ENCODE measurements around the gene TRIO.

Gene TRIO

GRCh38 chr5:14148890-14149671 is 5.9 kb downstream of the TRIO start:
- no peak for DNase-seq

- no peak for DNase-seq
Observed at GRCh38 chr5:14149672-14150274, 6.6 kb downstream of the TRIO start.

- DNase-seq: no peak
Observed at GRCh38 chr5:14151416-14151815, 8.3 kb downstream of the TRIO start.

GRCh38 chr5:14153071-14153864 is 10.1 kb downstream of the TRIO start:
- no peak for DNase-seq

GRCh38 chr5:14153932-14154731 is 11.0 kb downstream of the TRIO start:
- no peak for DNase-seq

- no peak for DNase-seq
Observed at GRCh38 chr5:14155075-14155474, 11.9 kb downstream of the TRIO start.

- DNase-seq: no peak
Observed at GRCh38 chr5:14155739-14156138, 12.6 kb downstream of the TRIO start.

DNA sequence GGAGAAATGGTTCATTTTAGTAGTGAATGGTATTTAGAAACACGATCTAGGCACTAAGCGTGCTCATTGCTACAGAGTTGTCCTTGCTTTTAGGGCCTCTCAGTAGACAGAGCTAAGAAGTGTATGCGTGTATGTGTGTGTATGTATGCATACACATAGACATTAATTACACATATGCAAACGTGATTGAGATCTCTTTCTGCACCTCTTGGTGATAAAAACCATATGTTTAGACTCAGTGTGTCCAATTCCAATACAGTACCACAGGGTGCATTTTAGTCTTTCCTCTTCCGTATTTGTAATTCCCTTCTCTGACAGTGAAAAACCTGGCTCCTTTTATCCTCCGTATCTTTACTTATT is 13.1 kb downstream of the TRIO start:
- no peak for DNase-seq

DNA sequence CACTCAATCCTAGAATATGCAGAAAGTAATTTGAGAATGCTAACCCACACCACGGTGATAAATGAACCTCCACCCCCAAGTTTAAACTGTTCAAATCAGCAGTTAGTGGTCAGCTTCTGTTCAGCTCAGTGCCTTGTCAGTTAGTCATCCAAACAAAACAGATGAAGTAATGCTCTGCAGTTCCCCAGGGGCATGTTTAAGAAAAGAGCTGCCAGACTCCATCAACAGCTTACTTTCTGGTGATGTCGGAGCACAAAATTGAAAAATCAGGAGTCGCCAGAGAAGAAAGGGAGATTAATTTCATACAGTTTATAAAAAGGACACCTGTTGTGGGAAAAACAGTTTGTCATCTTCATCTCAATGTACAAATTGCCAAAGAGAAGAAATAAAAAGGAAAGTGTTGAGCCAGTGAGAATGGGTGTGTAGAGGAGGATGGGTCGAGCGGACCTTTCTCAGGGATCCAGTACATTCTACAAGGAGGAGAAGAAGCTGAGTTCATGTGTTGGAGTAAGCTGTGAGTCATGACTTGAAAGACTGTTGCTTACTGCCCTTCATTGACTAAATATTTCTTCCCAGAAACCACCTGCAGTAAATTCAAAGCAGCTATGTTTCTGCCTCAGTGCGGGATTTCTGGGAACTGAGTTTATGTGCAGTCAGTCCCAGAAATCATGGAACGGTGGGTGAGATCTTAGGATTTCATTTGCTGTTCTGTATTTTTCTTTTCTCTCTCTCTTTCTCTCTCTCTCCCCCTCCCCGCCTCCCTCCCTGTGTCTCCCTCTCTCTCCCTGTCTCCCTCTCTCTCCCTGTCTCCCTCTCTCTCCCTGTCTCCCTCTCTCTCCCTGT is 13.7 kb downstream of the TRIO start:
- no peak for DNase-seq

DNA sequence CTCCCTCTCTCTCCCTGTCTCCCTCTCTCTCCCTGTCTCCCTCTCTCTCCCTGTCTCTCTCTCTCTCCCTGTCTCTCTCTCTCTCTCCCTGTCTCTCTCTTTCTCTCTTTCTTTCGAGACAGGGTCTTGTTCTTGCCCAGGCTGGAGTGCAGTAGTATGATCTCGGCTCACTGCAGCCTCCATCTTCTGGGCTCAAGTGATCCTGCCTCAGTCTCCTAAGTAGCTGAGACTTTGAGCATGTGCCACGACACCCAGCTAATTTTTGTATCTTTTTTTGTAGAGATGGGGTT is 14.3 kb downstream of the TRIO start:
- DNase-seq: no peak

- DNase-seq: no peak
Observed at GRCh38 chr5:14158890-14159666, 15.9 kb downstream of the TRIO start.

DNA sequence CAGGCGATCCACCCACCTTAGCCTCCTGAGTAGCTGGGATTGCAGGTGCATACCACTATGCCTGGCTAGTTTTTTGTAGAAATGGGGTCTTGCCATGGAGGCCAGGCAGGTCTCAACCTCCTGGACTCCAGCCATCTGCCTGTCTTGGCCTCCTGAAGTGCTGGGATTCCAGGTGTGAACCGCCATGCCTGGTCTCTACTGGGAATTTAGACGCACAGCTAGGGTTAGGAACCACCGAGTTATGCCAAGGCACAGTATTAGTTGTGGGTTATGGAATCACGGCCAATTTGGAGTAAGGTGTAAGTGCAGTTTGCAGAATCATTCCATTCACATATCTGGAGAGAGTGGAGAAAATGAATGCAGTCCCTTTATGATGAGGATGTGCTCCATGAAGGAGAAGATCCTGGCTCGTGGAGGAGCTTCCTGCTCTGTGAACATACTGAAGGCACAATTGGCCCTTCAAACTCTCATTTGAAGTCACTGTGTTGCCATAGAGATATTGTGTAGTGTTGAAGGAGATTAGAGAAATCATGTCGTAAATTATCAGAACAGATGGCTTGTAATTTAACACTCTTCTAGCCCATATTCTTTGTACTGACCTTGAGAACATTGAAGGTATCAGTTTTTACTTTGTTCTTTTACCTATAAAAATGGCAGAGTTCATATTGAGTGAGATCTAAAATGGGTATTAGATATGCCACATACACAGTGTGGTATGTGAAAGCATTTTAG is 18.8 kb downstream of the TRIO start:
- peak; percentile 42 for DNase-seq

DNA sequence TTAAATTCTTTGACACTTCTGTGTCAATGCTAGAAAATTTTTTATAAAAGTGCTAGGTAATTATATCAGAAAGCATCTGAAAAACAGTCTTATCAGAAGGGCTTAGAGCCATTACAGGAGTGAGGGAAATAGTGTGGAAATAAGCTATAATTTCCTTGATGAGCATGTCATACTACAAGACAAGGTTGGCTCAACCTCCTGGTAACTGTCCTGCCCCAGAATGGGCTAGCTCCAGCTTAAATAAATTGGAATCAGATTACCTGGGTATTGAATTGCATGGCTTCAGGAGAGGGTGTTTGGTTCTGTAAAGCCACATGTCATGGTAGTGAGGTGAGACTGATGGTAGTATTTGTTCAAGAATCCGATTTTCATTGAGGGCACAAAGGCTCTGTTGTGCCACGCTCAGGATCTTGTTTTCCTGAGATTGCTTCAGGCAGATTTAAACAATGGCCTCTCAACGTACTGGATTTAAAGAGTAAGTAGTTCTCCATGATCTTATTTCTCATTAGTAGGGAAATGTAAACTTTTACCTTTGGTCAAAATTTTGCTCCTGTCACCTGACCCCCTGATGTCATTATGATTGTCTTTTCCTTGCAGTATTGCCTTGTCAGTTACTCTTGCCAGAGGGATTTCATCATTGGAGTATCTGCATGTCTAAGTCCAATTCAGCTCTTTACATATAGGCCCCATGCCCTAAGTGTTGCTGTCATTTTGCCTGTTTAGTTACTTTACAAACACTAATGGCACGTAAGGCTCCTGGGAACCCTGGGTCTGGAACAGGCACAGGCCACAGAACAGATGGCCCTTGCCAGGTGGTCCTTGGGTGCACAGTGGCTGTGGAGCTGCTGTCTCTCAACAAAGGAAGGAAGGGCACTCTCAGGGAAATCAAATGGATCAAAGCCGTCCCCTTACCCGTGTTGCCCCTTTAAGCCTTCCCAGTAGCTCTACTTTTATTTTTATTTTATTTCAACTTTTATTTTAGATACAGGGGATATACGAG is 21.3 kb downstream of the TRIO start:
- DNase-seq: no peak

DNA sequence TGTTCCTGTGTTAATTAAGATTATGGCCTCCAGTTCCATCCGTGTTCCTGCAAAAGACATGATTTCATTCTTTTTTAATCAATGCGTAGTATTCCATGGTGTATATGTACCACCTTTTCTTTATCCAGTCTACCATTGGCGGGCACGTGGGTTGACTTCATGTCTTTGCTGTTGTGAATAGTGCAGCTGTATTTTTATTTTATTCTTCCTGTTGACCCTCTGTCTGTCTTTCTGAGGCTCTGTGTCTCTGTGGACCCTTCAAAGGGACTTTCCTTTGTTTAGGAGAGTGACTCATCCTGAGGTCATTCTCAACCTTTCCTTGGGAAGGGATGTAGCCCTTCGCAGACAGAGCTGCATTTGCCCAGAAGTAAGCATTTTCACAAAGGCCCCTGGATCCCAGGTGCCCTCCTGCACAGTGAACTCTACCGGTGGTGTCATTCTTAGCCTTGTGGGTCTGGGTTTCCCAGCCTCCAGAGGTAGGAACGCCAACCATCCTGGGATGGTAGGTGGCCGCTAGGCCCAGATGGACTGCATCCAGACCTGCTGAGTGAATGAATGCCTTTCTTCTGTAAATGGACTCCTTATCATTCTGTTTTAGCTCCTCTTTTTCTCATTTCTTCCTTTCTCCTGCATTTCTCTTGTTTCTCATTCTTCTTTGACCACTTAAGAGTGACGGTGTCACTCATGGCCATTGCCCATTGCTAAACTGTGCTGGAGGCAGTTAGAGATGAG is 22.4 kb downstream of the TRIO start:
- no peak for DNase-seq

- DNase-seq: no peak
Observed at GRCh38 chr5:14166437-14166836, 23.3 kb downstream of the TRIO start.

DNA sequence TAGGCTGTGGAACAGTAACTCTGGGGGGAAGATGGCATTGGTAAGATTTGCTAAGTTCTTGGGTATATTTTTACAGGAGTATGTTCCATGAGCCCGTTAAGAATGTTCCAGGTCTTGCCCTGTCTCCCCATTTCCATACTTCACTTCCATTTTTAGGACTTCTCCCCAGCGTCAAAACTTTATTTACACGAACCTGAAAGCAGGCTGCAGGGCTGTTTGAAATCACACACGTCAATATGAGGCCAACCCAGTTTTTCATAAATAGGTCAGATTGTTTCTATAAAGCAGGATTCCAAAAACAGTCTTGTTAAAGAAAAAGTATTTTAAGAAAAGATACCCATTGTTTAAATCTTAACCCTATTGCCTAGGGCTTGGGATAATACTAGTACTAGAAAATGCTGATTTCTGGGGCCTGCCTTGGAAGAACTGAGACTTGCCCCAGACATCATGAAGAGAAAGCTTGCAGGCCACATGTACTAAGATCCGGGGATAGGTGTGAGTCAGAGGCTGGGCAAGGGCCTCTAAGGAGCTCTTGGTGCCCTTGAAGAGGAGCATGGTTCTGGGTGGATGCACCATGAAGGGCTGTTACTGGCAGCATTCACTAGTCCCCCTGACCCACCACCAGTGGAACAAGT is 24.2 kb downstream of the TRIO start:
- no peak for DNase-seq

- DNase-seq: no peak
Observed at GRCh38 chr5:14168144-14168792, 25.1 kb downstream of the TRIO start.

DNA sequence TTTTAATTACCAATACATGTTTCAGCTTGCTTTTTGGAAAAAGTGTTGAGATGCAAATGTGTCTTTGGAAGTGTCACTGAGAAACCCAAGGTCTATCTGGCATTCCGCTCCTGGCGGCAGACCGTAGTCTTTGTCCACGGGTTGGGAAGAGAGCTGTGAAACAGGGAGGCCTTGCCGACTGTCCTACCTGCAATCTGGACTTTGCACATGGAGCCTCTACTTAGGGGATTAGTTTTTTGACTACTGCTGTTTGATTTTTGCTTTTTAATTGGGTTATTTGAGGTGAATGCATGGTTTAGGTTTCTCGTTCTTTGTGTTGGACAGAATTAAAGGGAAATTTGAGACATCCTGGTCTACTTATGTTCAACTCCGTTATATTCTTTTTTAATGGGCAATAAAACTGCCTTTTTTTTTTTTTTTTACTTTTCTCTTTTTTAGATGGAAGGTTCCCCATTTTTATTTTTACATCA is 25.7 kb downstream of the TRIO start:
- no peak for DNase-seq

Measured in NCI-H1105 (cell line).